ENCODE measurements around the gene ADAM12.

Gene ADAM12

DNA sequence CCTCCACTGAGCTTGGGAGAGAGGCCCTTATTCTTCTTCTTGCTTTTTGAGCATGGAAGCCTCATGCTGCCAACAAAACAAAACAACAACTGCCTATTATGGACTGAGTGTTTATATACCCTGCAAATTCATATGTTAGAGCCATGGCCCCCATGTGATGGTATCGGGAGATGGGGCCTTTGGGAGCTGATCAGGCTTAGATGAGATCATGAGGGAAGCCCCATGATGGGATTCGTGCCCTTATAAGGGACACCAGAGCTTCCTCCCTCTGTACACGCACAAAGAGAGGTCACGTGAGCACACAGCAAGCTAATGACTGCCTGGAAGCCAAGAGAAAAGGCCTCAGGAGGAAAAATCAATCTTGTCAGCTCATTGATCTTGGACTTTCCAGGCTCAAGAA is 256.9 kb downstream of the ADAM12 start:
- TF ChIP-seq GLIS3 (CRISPR knock-in tag; IDR thresholded peaks at IDR 0.05) (no peak), ZFP30 (CRISPR knock-in tag; IDR thresholded peaks at IDR 0.05) (no peak), OSR1 (CRISPR knock-in tag; IDR thresholded peaks at IDR 0.05) (no peak)
- TF ChIP-seq, protein P1, sequence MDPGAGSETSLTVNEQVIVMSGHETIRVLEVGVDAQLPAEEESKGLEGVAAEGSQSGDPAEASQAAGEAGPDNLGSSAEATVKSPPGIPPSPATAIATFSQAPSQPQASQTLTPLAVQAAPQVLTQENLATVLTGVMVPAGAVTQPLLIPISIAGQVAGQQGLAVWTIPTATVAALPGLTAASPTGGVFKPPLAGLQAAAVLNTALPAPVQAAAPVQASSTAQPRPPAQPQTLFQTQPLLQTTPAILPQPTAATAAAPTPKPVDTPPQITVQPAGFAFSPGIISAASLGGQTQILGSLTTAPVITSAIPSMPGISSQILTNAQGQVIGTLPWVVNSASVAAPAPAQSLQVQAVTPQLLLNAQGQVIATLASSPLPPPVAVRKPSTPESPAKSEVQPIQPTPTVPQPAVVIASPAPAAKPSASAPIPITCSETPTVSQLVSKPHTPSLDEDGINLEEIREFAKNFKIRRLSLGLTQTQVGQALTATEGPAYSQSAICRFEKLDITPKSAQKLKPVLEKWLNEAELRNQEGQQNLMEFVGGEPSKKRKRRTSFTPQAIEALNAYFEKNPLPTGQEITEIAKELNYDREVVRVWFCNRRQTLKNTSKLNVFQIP (CRISPR knock-in tag; IDR thresholded peaks at IDR 0.05; ENCODE audit: borderline replicate concordance, low read depth) = no peak
- TF ChIP-seq, protein P2, sequence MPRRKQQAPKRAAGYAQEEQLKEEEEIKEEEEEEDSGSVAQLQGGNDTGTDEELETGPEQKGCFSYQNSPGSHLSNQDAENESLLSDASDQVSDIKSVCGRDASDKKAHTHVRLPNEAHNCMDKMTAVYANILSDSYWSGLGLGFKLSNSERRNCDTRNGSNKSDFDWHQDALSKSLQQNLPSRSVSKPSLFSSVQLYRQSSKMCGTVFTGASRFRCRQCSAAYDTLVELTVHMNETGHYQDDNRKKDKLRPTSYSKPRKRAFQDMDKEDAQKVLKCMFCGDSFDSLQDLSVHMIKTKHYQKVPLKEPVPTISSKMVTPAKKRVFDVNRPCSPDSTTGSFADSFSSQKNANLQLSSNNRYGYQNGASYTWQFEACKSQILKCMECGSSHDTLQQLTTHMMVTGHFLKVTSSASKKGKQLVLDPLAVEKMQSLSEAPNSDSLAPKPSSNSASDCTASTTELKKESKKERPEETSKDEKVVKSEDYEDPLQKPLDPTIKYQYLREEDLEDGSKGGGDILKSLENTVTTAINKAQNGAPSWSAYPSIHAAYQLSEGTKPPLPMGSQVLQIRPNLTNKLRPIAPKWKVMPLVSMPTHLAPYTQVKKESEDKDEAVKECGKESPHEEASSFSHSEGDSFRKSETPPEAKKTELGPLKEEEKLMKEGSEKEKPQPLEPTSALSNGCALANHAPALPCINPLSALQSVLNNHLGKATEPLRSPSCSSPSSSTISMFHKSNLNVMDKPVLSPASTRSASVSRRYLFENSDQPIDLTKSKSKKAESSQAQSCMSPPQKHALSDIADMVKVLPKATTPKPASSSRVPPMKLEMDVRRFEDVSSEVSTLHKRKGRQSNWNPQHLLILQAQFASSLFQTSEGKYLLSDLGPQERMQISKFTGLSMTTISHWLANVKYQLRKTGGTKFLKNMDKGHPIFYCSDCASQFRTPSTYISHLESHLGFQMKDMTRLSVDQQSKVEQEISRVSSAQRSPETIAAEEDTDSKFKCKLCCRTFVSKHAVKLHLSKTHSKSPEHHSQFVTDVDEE (CRISPR knock-in tag; IDR thresholded peaks at IDR 0.05) = no peak
- no peak for ATAC-seq

DNA sequence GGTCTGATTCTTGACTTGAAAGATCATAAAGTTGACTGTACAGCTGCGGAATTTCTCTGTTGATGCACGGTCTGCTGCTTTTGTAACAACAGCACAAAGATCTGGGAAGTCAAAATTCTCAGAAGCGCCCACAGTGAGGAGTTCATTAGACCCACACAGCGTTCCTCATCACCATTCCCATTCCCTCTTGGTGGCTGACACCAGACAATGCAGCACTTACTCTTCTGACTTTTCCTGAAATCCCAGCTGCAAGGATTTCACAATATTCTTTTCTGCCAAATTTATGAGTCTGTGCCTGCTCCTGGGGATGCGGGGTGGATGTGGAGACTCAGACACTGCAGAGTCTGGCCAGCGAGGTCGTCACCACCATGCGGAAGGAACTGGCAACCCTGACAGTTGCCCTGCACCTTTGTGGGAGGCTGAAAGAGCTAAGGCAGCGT is 258.0 kb downstream of the ADAM12 start:
- TF ChIP-seq ZFP30 (CRISPR knock-in tag; IDR thresholded peaks at IDR 0.05) (no peak), ZFP3 (CRISPR knock-in tag; IDR thresholded peaks at IDR 0.05) (no peak), PPARA (CRISPR knock-in tag; IDR thresholded peaks at IDR 0.05; ENCODE audit: borderline replicate concordance) (no peak), CSDC2 (CRISPR knock-in tag; IDR thresholded peaks at IDR 0.05) (no peak), RARB (CRISPR knock-in tag; IDR thresholded peaks at IDR 0.05) (no peak), SNAI2 (CRISPR knock-in tag; IDR thresholded peaks at IDR 0.05) (no peak), OSR1 (CRISPR knock-in tag; IDR thresholded peaks at IDR 0.05) (no peak), ESRRG (CRISPR knock-in tag; IDR thresholded peaks at IDR 0.05) (no peak), ISL1 (CRISPR knock-in tag; IDR thresholded peaks at IDR 0.05) (no peak)
- no peak for ATAC-seq

DNA sequence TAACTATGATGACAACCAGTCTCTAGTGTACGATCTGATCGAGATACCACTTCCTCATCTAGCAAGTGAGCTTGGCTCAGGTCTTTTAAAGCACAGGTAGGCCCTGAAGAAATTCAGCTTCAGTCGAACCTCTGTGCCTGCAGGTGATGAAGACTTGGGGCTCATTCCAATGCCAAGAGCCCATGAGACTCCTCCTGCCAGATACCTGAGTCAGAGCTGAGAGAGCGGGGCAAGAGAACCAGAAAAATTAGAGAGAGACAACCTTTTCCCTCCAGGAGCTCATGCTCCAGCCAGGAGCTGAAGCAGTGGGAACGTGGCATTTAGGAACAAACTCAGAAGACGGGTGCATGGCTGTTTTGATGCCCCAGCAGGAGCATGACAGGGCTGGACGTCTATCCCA is 259.3 kb downstream of the ADAM12 start:
- ATAC-seq = no peak
- TF ChIP-seq ZNF565 (CRISPR knock-in tag; conservative IDR thresholded peaks at IDR 0.05; ENCODE audit: low read depth) (no peak), ZNF70 (CRISPR knock-in tag; IDR thresholded peaks at IDR 0.05) (no peak), BACH2 (CRISPR knock-in tag; IDR thresholded peaks at IDR 0.05; ENCODE audit: borderline replicate concordance) (no peak), RARB (CRISPR knock-in tag; IDR thresholded peaks at IDR 0.05) (no peak), ZC3H10 (CRISPR knock-in tag; IDR thresholded peaks at IDR 0.05) (no peak), OSR1 (CRISPR knock-in tag; IDR thresholded peaks at IDR 0.05) (no peak), ZFP3 (CRISPR knock-in tag; IDR thresholded peaks at IDR 0.05) (no peak), TCF4 (CRISPR knock-in tag; IDR thresholded peaks at IDR 0.05; ENCODE audit: borderline replicate concordance) (no peak), ISL1 (CRISPR knock-in tag; IDR thresholded peaks at IDR 0.05) (no peak), ZNF8 (CRISPR knock-in tag; IDR thresholded peaks at IDR 0.05) (no peak), CSDC2 (CRISPR knock-in tag; IDR thresholded peaks at IDR 0.05) (no peak), GLIS3 (CRISPR knock-in tag; IDR thresholded peaks at IDR 0.05) (no peak)
- TF ChIP-seq, protein P3, sequence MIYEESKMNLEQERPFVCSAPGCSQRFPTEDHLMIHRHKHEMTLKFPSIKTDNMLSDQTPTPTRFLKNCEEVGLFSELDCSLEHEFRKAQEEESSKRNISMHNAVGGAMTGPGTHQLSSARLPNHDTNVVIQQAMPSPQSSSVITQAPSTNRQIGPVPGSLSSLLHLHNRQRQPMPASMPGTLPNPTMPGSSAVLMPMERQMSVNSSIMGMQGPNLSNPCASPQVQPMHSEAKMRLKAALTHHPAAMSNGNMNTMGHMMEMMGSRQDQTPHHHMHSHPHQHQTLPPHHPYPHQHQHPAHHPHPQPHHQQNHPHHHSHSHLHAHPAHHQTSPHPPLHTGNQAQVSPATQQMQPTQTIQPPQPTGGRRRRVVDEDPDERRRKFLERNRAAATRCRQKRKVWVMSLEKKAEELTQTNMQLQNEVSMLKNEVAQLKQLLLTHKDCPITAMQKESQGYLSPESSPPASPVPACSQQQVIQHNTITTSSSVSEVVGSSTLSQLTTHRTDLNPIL (CRISPR knock-in tag; IDR thresholded peaks at IDR 0.05; ENCODE audit: low read depth) = no peak

DNA sequence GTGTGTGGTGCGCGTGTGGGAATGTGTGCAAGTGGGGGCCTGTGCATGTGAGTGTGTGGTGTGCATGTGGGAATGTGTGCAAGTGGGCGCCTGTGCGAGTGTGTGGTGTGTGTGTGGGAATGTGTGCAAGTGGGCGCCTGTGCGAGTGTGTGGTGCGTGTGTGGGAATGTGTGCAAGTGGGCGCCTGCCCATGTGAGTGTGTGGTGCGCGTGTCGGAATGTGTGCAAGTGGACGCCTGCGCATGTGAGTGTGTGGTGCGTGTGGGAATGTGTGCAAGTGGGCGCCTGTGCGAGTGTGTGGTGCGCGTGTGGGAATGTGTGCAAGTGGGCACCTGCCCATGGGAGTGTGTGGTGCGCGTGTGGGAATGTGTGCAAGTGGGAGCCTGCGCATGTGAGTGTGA is 259.7 kb downstream of the ADAM12 start:
- no peak for ATAC-seq
- no peak for TF ChIP-seq SNAI2 (CRISPR knock-in tag; IDR thresholded peaks at IDR 0.05)
- no peak for TF ChIP-seq OSR1 (CRISPR knock-in tag; IDR thresholded peaks at IDR 0.05)
- TF ChIP-seq, protein P4, sequence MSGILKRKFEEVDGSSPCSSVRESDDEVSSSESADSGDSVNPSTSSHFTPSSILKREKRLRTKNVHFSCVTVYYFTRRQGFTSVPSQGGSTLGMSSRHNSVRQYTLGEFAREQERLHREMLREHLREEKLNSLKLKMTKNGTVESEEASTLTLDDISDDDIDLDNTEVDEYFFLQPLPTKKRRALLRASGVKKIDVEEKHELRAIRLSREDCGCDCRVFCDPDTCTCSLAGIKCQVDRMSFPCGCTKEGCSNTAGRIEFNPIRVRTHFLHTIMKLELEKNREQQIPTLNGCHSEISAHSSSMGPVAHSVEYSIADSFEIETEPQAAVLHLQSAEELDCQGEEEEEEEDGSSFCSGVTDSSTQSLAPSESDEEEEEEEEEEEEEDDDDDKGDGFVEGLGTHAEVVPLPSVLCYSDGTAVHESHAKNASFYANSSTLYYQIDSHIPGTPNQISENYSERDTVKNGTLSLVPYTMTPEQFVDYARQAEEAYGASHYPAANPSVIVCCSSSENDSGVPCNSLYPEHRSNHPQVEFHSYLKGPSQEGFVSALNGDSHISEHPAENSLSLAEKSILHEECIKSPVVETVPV (CRISPR knock-in tag; IDR thresholded peaks at IDR 0.05) = no peak
- no peak for TF ChIP-seq PPARA (CRISPR knock-in tag; IDR thresholded peaks at IDR 0.05; ENCODE audit: borderline replicate concordance)
- no peak for TF ChIP-seq ZFP30 (CRISPR knock-in tag; IDR thresholded peaks at IDR 0.05)
- TF ChIP-seq ZNF70 (CRISPR knock-in tag; IDR thresholded peaks at IDR 0.05) = no peak
- TF ChIP-seq TOX (CRISPR knock-in tag; IDR thresholded peaks at IDR 0.05; ENCODE audit: borderline replicate concordance) = no peak
- TF ChIP-seq ZNF8 (CRISPR knock-in tag; IDR thresholded peaks at IDR 0.05) = no peak
- no peak for TF ChIP-seq GLIS3 (CRISPR knock-in tag; IDR thresholded peaks at IDR 0.05)
